H1 (cell line): ENCODE measurements around the gene MCRS1. TPM values are rescaled to one million over a fixed set of nuclear protein-coding genes. Genes with fewer than 3 reads are reported as not detected.

Source experiments
- CTCF ChIA-PET: fragments of 300-600 bp; sonication (Branson Sonifier 250); formaldehyde crosslinking; loops from one replicate; lab custom pipeline; 2021; ENCODE audit not compliant: partially characterized antibody; lab: Charles Lee
- POLR2A ChIA-PET: fragments of 300-600 bp; sonication (Branson Sonifier 250); formaldehyde crosslinking; loops from one replicate; lab custom pipeline; 2021; ENCODE audit warnings: inconsistent platforms; ENCODE audit not compliant: partially characterized antibody; lab: Charles Lee
- DNase-seq, 2 experiments: peaks; one replicate each; pipeline versions ENCODE4 v3.0.0 to v3.0.0-alpha.2; 2010 to 2022; ENCODE audit warnings: low spot score in 2 of 2, low read depth in 1 of 2, mixed read lengths in 1 of 2
- FAIRE-seq: peaks from 2 replicates; lab custom pipeline; 2011; peaks lifted over from hg19 to GRCh38; lab: Jason Lieb, UNC
- H2AFZ ChIP-seq: 2 replicates; pipeline ENCODE4 v1.8.1; 2012; ENCODE audit warnings: low read length, inconsistent platforms
- H2AK5ac ChIP-seq: 2 replicates; pipeline ENCODE4 v1.6.1; 2013; ENCODE audit warnings: low read depth, low read length
- H2BK120ac ChIP-seq: replicated peaks from 2 replicates; pipeline ENCODE3; 2013; ENCODE audit warnings: low read depth, low read length, inconsistent platforms
- H2BK12ac ChIP-seq: 2 replicates; pipeline ENCODE4 v1.6.1; 2013; ENCODE audit warnings: low read depth, low read length
- H2BK15ac ChIP-seq: 2 replicates; pipeline ENCODE4 v1.6.1; 2013; ENCODE audit warnings: low read length
- H2BK20ac ChIP-seq: 2 replicates; pipeline ENCODE4 v1.6.1; 2013; ENCODE audit warnings: low read length
- H2BK5ac ChIP-seq: 2 replicates; pipeline ENCODE4 v1.6.1; 2013; ENCODE audit warnings: low read depth, low read length
- H3K14ac ChIP-seq: 2 replicates; pipeline ENCODE4 v1.6.1; 2013; ENCODE audit warnings: inconsistent platforms; ENCODE audit not compliant: insufficient read length
- H3K18ac ChIP-seq: 2 replicates; pipeline ENCODE4 v1.6.1; 2013; ENCODE audit warnings: low read length; ENCODE audit errors: extremely low read depth
- H3K23ac ChIP-seq: 2 replicates; pipeline ENCODE4 v1.6.1; 2013; ENCODE audit warnings: inconsistent platforms; ENCODE audit not compliant: insufficient read length
- H3K23me2 ChIP-seq: 2 replicates; pipeline ENCODE4 v1.6.1; 2013; ENCODE audit warnings: low read depth, low read length
- H3K27ac ChIP-seq: 2 replicates; pipeline ENCODE4 v1.6.1; 2011; ENCODE audit warnings: low read depth, low read length, inconsistent platforms
- H3K27me3 ChIP-seq, 4 experiments: replicated peaks in 1 of 4; 1 replicate in 1 of 4; 2 replicates in 3 of 4; pipeline versions ENCODE4 v1.6.1 to v1.8.1; 2011 to 2013; ENCODE audit warnings: low read length in 3 of 4, mild to moderate bottlenecking in 3 of 4, inconsistent platforms in 2 of 4, mixed read lengths in 2 of 4, moderate library complexity in 1 of 4; ENCODE audit not compliant: control insufficient read depth in 3 of 4, insufficient read depth in 3 of 4; ENCODE audit errors: extremely low read depth in 1 of 4
- H3K36me3 ChIP-seq, 4 experiments: 2 replicates each; pipeline versions ENCODE4 v1.6.1 to v1.8.1; 2011 to 2013; ENCODE audit warnings: mild to moderate bottlenecking in 4 of 4, low read length in 3 of 4, moderate library complexity in 2 of 4, control low read depth in 1 of 4, inconsistent platforms in 1 of 4; ENCODE audit not compliant: insufficient read depth in 4 of 4, control insufficient read depth in 2 of 4
- H3K4ac ChIP-seq: replicated peaks from 2 replicates; pipeline ENCODE3; 2013; ENCODE audit warnings: low read length, low read depth, mixed read lengths, inconsistent platforms; ENCODE audit not compliant: insufficient read length
- H3K4me1 ChIP-seq, 4 experiments: replicated peaks in 1 of 4; 1 replicate in 1 of 4; 2 replicates in 3 of 4; pipeline versions ENCODE4 v1.6.1 to v1.8.1; 2011 to 2013; ENCODE audit warnings: low read length in 3 of 4, inconsistent platforms in 2 of 4, mixed read lengths in 1 of 4; ENCODE audit not compliant: insufficient read depth in 4 of 4, control insufficient read depth in 3 of 4
- H3K4me2 ChIP-seq, 2 experiments: 2 replicates each; pipeline versions ENCODE4 v1.6.1 to v1.8.1; 2011 to 2013; ENCODE audit warnings: low read depth in 2 of 2, low read length in 2 of 2, control low read depth in 1 of 2, inconsistent platforms in 1 of 2, mild to moderate bottlenecking in 1 of 2; ENCODE audit not compliant: insufficient read depth in 1 of 2
- H3K4me3 ChIP-seq, 4 experiments: fragments of 200-600, 300-600 bp in 1 of 4; sonication (generic), shearing (Covaris generic), sonication (Bioruptor Twin) in 1 of 4; 2 replicates each; pipeline versions ENCODE4 v1.5.1 to v1.8.1; 2011 to 2016; ENCODE audit warnings: low read length in 4 of 4, low read depth in 3 of 4, control low read depth in 2 of 4, inconsistent platforms in 2 of 4, mild to moderate bottlenecking in 2 of 4, mixed read lengths in 1 of 4, moderate library complexity in 1 of 4; ENCODE audit not compliant: insufficient read depth in 2 of 4; ENCODE audit errors: extremely low read depth in 1 of 4
- H3K56ac ChIP-seq: replicated peaks from 2 replicates; pipeline ENCODE3; 2013; ENCODE audit warnings: low read depth, mild to moderate bottlenecking, mixed read lengths, low read length, inconsistent platforms; ENCODE audit not compliant: insufficient read length
- H3K79me1 ChIP-seq: 2 replicates; pipeline ENCODE4 v1.6.1; 2013; ENCODE audit warnings: low read depth, low read length, control low read depth
- H3K79me2 ChIP-seq, 2 experiments: 2 replicates each; pipeline versions ENCODE4 v1.6.1 to v1.8.1; 2012 to 2013; ENCODE audit warnings: low read length in 2 of 2, mild to moderate bottlenecking in 2 of 2, inconsistent platforms in 1 of 2; ENCODE audit not compliant: insufficient read depth in 2 of 2, control insufficient read depth in 1 of 2
- H3K9ac ChIP-seq, 4 experiments: replicated peaks in 1 of 4; 1 replicate in 1 of 4; 2 replicates in 3 of 4; pipeline versions ENCODE4 v1.6.1 to v1.8.1; 2011 to 2013; ENCODE audit warnings: low read depth in 3 of 4, low read length in 3 of 4, control low read depth in 2 of 4, mild to moderate bottlenecking in 2 of 4, moderate library complexity in 2 of 4, inconsistent platforms in 1 of 4; ENCODE audit errors: extremely low read depth in 1 of 4
- H3K9me3 ChIP-seq, 2 experiments: 2 replicates each; pipeline versions ENCODE4 v1.6.1 to v1.8.1; 2012 to 2013; ENCODE audit warnings: mild to moderate bottlenecking in 2 of 2, moderate library complexity in 2 of 2, control low read depth in 1 of 2, inconsistent platforms in 1 of 2, low read depth in 1 of 2, low read length in 1 of 2, mixed read lengths in 1 of 2; ENCODE audit not compliant: insufficient read depth in 2 of 2
- H4K20me1 ChIP-seq, 2 experiments: replicated peaks in 1 of 2; 2 replicates each; pipeline versions ENCODE3 to v1.8.1; 2011 to 2013; ENCODE audit warnings: inconsistent platforms in 2 of 2, low read length in 2 of 2, mild to moderate bottlenecking in 1 of 2; ENCODE audit not compliant: insufficient read depth in 2 of 2, control insufficient read depth in 1 of 2
- H4K5ac ChIP-seq: 2 replicates; pipeline ENCODE4 v1.6.1; 2013; ENCODE audit warnings: low read length, low read depth, mixed read lengths, inconsistent platforms; ENCODE audit not compliant: insufficient read length
- H4K8ac ChIP-seq: 2 replicates; pipeline ENCODE4 v1.8.0; 2013; ENCODE audit warnings: mild to moderate bottlenecking, moderate library complexity, low read length, inconsistent platforms; ENCODE audit not compliant: insufficient read depth; ENCODE audit errors: extremely low read depth
- H4K91ac ChIP-seq: replicated peaks from 2 replicates; pipeline ENCODE3; 2013; ENCODE audit warnings: low read length, mixed read lengths, inconsistent platforms; ENCODE audit not compliant: insufficient read length
- BRCA1 ChIP-seq: IDR thresholded peaks from 2 replicates; pipeline ENCODE4 v1.6.1; 2012; ENCODE audit warnings: low read depth, low read length, improper control_type of control experiment
- EZH2 ChIP-seq: fragments of 200-600 bp; sonication (generic); IDR thresholded peaks from 2 replicates; pipeline ENCODE4 v1.7.1; 2012; ENCODE audit warnings: low read depth, mild to moderate bottlenecking, moderate library complexity, low read length, inconsistent platforms; ENCODE audit not compliant: severe bottlenecking
- FOSL1 ChIP-seq: IDR thresholded peaks from 2 replicates; pipeline ENCODE4 v1.6.1; 2011; ENCODE audit warnings: mild to moderate bottlenecking, low read depth, low read length, moderate library complexity; ENCODE audit not compliant: insufficient read depth
- HDAC2 ChIP-seq, 2 experiments: fragments of 300-600 bp in 1 of 2; sonication (generic) in 1 of 2; IDR thresholded peaks; 2 replicates each; pipeline ENCODE4 v1.6.1; 2011 to 2012; ENCODE audit warnings: low read depth in 2 of 2, low read length in 2 of 2, mild to moderate bottlenecking in 2 of 2, moderate library complexity in 2 of 2, borderline replicate concordance in 1 of 2, inconsistent platforms in 1 of 2
- NANOG ChIP-seq: IDR thresholded peaks from 2 replicates; pipeline ENCODE4 v1.6.1; 2011; ENCODE audit warnings: low read length, low read depth, mild to moderate bottlenecking, inconsistent platforms; ENCODE audit not compliant: insufficient read depth, poor library complexity, severe bottlenecking
- RNF2 ChIP-seq: fragments of 200-900, 300-1000 bp; sonication (generic); IDR thresholded peaks from 2 replicates; pipeline ENCODE4 v1.7.1; 2016; ENCODE audit warnings: borderline replicate concordance, low read depth, mild to moderate bottlenecking, antibody characterized with exemption, low read length; ENCODE audit not compliant: poor library complexity, severe bottlenecking; ENCODE audit errors: missing control alignments
- SP2 ChIP-seq: IDR thresholded peaks from 2 replicates; pipeline ENCODE4 v1.6.1; 2012; ENCODE audit warnings: mild to moderate bottlenecking, low read length, inconsistent platforms
- SP4 ChIP-seq: IDR thresholded peaks from 2 replicates; pipeline ENCODE4 v1.6.1; 2012; ENCODE audit warnings: low read length, inconsistent platforms
- SRF ChIP-seq: IDR thresholded peaks from 2 replicates; pipeline ENCODE4 v1.6.1; 2011; ENCODE audit warnings: mild to moderate bottlenecking, low read depth, low read length, moderate library complexity
- TAF7 ChIP-seq: optimal IDR thresholded peaks from 2 replicates; pipeline ENCODE3; 2011; ENCODE audit warnings: low read depth, mild to moderate bottlenecking, inconsistent platforms, low read length, moderate library complexity, borderline replicate concordance
- TCF12 ChIP-seq: IDR thresholded peaks from 2 replicates; pipeline ENCODE4 v1.6.1; 2011; ENCODE audit warnings: low read depth, mild to moderate bottlenecking, low read length
- YY1 ChIP-seq: IDR thresholded peaks from 2 replicates; pipeline ENCODE4 v1.6.1; 2011; ENCODE audit warnings: low read depth, mild to moderate bottlenecking, low read length
- WGBS, 2 experiments: shearing (Covaris generic) in 1 of 2; methylation state at CpG; one replicate each; pipeline versions ENCODE4 v1.1.6 to v1.1.7; 2013 to 2015; ENCODE audit warnings: low lambda C conversion rate in 2 of 2, mixed read lengths in 2 of 2, inconsistent platforms in 1 of 2, low coverage in 1 of 2, missing lambda C conversion rate in 1 of 2; ENCODE audit not compliant: insufficient replicate concordance in 2 of 2, insufficient coverage in 1 of 2, insufficient read length in 1 of 2; ENCODE audit errors: extremely low coverage in 1 of 2, missing lambda C conversion rate in 1 of 2; 5-methylcytosine and 5-hydroxymethylcytosine counted together
- polyA plus RNA-seq, 7 experiments: library from polyadenylated mRNA; depleted of rRNA in 3 of 7; stranded (reverse) in 5 of 7; unstranded in 2 of 7; fragments of >200 nt in 5 of 7; fragments of 200-250 nt in 2 of 7; gene quantifications; 1 replicate in 5 of 7; 2 replicates in 1 of 7; 4 replicates in 1 of 7; pipeline versions ENCODE4 v1.2.1 to v1.2.3, GENCODE V29; 2011 to 2013; ENCODE audit warnings: missing spikeins in 2 of 7, mixed read lengths in 2 of 7
- total RNA-seq: library from RNA; stranded (reverse); fragmentation: NEBNext Ultra II Directional; extraction: Animal tissue kit (Norgen Biotek cat#: 25700); gene quantifications from 2 replicates; pipeline ENCODE4 v1.2.1, GENCODE V29; 2021

The MCRS1 gene
- total and polyA plus RNA-seq, 2 of the 8 experiments (the other 6 are each of a cell fraction or from before 2014, with no cell fraction given) = 90.3 to 139 TPM

DNA sequence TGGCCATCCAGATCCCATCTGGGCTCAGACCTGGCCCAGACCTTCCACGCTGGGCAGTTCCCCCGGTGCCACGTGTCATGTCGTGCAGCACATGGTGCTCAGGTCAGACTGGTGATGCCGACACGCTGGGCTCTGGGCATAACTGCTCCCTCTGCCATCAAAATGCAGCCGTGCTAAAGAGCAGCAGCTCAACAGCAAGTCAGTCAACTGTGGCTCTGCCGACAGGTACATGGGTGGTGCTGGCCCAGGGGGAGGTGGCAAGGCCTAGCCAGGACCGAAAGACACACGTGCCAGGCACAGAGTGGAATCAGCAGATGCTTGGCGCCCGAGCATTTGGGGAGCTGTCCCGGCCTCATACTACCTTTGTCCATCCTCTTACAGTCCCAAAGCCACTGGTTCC, 1.6 kb downstream of the MCRS1 start:
- Histone ChIP-seq H2BK20ac (no peak overlapping the region), H4K5ac (no peak overlapping the region), H3K36me3 (peaks cover 15 to 32% (median 23%) of the 10 kb centered on the region in 4 experiments; a peak in 7 of 8 replicates), H3K79me2 (peaks cover 0 to 30% of the 10 kb centered on the region in 2 experiments; a peak in 2 of 4 replicates), H2BK15ac (peak overlapping the region; percentile 88; the same call in 1 of the 2 replicates), H3K23ac (no peak overlapping the region), H4K91ac (no peak overlapping the region), H2BK12ac (no peak overlapping the region; the same call in 1 of the 2 replicates), H2BK120ac (no peak overlapping the region), H2AK5ac (0 out of 2 replicates have a peak overlapping the region, but pooled peaks have one; percentile 15), H3K4me3 (peak overlapping the region in 1 of 4 experiments; percentile 92; a peak in 1 of 8 replicates), H3K23me2 (peaks cover 6% of the 10 kb centered on the region; the same call in 1 of the 2 replicates), H3K56ac (no peak overlapping the region), H3K4ac (no peak overlapping the region), H3K27me3 (no peaks in the 10 kb centered on the region), H3K9ac (peak overlapping the region in 2 of 4 experiments; percentile 29 to 48; a peak in 4 of 7 replicates), H4K8ac (peak overlapping the region; percentile 79; the same call in 1 of the 2 replicates), H3K4me2 (peak overlapping the region in 1 of 2 experiments; percentile 72; a peak in 2 of 4 replicates), H3K79me1 (peaks cover 14% of the 10 kb centered on the region), H3K9me3 (no peaks in the 10 kb centered on the region), H2BK5ac (no peak overlapping the region), H4K20me1 (peaks cover 0 to 10% of the 10 kb centered on the region in 2 experiments), H3K4me1 (no peaks in the 10 kb centered on the region; a peak in 3 of 7 replicates), H3K18ac (no peak overlapping the region), H2AFZ (no peak overlapping the region), H3K14ac (no peak overlapping the region), H3K27ac (no peak overlapping the region)
- no peak for FAIRE-seq
- DNase-seq = no peak
- CTCF ChIA-PET = interaction anchor here (1.1 to 7.7 kb wide), 8 partner anchors 8 to 235 kb away, joined by 3 to 115 read pairs (median 6); partner anchors contain the start of gene DNAJC22
- WGBS, 2 experiments = 89% methylated on average over 13 of the region's 13 CpGs; no CpG with 5 or more reads in 1 of the 2 experiments
- POLR2A ChIA-PET = interaction anchor here (0.7 to 9.1 kb wide), 11 partner anchors 9 to 548 kb away, joined by 3 to 72 read pairs (median 5); partner anchors contain the start of genes FAM186B and TMBIM6
- TF ChIP-seq RNF2 (no peak), HDAC2 (IDR thresholded peaks at IDR 0.05; ENCODE audit: borderline replicate concordance in 1 of 2, low read depth in 2 of 2, low read length in 2 of 2) (no peak), NANOG (no peak), SP2 (no peak), FOSL1 (no peak), SRF (no peak), TCF12 (no peak), TAF7 (no peak), BRCA1 (no peak), SP4 (no peak), EZH2 (no peak), YY1 (no peak)
